VCaP (cell line): ENCODE results near the gene VILL.
A peak's percentile ranks its signal among the peaks of the same experiment; 100 is the strongest.

Experiments
- H3K27ac ChIP-seq: fragments of 450-650 bp; 2 replicates; pipeline ENCODE4 v1.5.1; 2017
- TF ChIP-seq, protein P1 (sequence below): fragments of 450-650 bp; conservative IDR thresholded peaks from 2 replicates; pipeline ENCODE4 v1.5.1; 2017; ENCODE audit warnings: mild to moderate bottlenecking, moderate library complexity

Gene VILL

GRCh38 chr3:38022301-38022700, 31.7 kb downstream of the VILL start:
- no peak overlapping the region for H3K27ac ChIP-seq
- TF ChIP-seq, protein P1, sequence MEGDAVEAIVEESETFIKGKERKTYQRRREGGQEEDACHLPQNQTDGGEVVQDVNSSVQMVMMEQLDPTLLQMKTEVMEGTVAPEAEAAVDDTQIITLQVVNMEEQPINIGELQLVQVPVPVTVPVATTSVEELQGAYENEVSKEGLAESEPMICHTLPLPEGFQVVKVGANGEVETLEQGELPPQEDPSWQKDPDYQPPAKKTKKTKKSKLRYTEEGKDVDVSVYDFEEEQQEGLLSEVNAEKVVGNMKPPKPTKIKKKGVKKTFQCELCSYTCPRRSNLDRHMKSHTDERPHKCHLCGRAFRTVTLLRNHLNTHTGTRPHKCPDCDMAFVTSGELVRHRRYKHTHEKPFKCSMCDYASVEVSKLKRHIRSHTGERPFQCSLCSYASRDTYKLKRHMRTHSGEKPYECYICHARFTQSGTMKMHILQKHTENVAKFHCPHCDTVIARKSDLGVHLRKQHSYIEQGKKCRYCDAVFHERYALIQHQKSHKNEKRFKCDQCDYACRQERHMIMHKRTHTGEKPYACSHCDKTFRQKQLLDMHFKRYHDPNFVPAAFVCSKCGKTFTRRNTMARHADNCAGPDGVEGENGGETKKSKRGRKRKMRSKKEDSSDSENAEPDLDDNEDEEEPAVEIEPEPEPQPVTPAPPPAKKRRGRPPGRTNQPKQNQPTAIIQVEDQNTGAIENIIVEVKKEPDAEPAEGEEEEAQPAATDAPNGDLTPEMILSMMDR, result no peak

DNA sequence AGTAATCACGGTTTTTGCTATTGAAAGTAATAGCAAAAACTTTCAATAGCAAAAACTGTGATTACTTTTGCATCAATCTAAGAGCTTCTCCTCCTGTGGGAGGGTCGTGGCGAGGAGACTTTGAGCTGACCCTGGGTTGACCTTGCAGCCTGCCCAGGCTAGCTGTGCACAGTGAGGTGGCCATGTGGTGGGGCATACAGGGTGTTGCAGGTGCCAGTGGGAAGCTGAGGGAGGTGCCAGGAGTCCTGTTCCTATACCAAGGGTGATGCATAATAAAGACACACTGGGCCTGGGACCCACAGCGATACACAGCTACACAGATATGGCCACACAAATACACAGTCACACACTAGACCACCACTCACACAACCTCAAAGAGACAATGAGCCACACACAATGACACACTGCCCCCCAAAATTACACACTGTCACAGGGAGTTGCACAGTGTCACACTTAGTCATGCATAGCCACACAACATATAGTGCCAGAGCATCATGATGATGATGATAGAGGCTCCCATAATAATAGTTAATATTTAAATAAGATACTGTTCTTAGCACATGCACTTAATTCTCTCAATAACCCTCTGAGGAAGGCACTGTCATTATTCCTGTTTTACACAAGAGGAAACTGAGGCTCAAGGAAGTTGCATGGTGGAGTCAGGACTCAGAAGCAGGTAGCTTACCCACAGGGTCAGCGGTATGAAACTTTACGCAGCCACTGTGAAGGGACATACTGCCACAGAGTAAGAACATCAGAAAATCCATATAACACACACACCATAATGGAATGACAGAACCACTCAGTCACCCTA, 32.5 kb downstream of the VILL start:
- H3K27ac ChIP-seq, result peak overlapping the region; percentile 77
- TF ChIP-seq, protein P1, result no peak

DNA sequence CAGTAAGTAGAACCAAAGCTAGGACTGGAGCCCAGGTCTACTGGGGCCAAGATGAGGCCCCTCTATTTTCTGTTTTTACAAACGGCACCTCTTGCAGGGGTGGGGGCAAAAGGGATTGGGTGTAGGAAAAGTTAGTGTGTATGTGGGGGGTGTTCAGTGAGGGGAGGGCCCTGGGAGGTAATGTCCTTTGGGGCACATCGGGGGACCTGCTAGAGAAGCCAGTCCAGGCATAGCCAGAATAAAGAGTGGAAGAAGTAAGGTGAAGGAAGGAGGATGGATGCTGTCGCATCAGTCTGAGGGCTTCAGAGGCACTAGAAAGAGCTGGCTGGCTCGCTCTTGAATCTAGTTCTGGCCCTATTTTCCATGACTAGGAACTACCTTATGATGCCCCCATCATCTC, 36.3 kb downstream of the VILL start:
- TF ChIP-seq, protein P1, result no peak
- no peak overlapping the region for H3K27ac ChIP-seq

GRCh38 chr3:38027466-38028465, 37.2 kb downstream of the VILL start:
- TF ChIP-seq, protein P1, result no peak
- no peak overlapping the region for H3K27ac ChIP-seq

GRCh38 chr3:38028621-38029361, 38.2 kb downstream of the VILL start:
- no peak overlapping the region for H3K27ac ChIP-seq
- TF ChIP-seq, protein P1, result no peak

DNA sequence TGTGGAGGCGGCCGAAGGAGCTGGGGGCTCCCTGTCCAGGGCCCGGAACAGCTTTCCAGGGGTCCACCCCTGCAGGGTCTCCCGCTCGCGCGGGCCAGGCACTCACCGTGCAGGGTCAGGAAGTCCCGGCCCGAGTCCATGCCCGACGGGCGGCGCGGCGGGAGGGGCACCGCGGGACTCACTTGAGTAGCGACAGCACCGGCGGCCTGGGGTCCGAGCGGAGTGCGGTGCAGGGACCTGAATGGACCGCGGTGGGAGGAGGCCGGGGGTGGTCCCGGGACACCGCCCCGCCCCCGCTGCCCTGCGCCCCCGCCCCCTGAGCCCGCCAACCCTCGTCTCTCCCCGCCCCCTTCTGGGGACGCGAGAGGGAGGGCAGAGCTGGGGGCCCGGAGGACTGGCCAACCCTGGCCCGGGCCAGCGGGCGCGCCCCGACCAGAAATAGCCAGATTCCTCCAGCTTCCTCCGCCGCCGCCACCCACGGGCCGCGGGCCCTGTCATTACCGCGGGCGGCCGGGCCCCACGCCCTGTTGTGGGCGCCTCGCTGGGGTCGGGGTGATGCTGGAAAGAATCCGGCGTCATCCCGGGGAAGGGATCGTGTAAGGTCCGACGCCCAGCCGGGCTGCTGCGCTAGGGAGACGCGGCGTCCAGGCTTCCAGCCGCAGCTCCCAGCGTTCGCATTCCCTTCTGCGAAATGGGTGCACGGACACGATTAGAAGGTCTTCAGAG, 39.0 kb downstream of the VILL start, which contains the start of gene PLCD1:
TSS of gene PLCD1 (minus strand) at position 243 of the 726 bp plus-strand sequence. CDS start at position 140, 103 bp downstream.
- TF ChIP-seq, protein P1, result no peak
- no peak within 1 kb of the TSS for H3K27ac ChIP-seq
